NK-92 (cell line): ENCODE measurements around the gene RABEPK.
"Not testable (repeated sequence)": the region's sequence is repeated elsewhere in the genome, so short reads cannot be mapped to it uniquely, and the experiment has no call there.

Experiments
- DNase-seq: peaks from one replicate; lab custom pipeline; 2025; ENCODE audit not compliant: unreplicated experiment; lab: John Stamatoyannopoulos, UW

Gene RABEPK, protein sequence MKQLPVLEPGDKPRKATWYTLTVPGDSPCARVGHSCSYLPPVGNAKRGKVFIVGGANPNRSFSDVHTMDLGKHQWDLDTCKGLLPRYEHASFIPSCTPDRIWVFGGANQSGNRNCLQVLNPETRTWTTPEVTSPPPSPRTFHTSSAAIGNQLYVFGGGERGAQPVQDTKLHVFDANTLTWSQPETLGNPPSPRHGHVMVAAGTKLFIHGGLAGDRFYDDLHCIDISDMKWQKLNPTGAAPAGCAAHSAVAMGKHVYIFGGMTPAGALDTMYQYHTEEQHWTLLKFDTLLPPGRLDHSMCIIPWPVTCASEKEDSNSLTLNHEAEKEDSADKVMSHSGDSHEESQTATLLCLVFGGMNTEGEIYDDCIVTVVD

GRCh38 chr9:125200216-125201047 lies at the start of gene RABEPK:
RABEPK (plus strand) TSS chr9:125200542; CDS start chr9:125203014, 2,472 bp downstream.
- DNase-seq: no peak

- no peak for DNase-seq
Measured at GRCh38 chr9:125151730-125152129, 48.6 kb upstream of the RABEPK start.

GRCh38 chr9:125153712-125154367 lies 46.5 kb upstream of the RABEPK start:
- DNase-seq: no peak

DNA sequence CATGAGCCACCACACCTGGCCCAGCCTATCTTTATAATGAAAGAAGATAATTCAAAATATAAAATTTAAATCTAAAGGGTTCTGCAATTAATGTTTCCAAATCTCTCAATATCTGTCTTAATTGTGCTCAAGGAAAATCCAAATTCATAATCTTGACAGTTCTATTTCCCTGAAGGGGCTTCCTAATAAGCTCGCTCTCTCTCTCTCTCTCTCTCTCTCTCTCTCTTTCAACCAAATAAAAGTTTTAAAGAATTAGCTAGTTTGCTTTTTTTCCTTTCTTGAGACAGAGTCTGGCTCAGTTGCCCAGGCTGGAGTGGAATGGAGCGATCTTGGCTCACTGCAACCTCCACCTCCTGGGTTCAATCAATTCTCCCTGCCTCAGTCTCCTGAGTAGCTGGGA lies 43.8 kb upstream of the RABEPK start:
- no peak for DNase-seq

- DNase-seq: no peak
Measured at GRCh38 chr9:125160750-125161149, 39.6 kb upstream of the RABEPK start.

- DNase-seq: no peak
Measured at GRCh38 chr9:125161284-125161918, 38.9 kb upstream of the RABEPK start.

DNA sequence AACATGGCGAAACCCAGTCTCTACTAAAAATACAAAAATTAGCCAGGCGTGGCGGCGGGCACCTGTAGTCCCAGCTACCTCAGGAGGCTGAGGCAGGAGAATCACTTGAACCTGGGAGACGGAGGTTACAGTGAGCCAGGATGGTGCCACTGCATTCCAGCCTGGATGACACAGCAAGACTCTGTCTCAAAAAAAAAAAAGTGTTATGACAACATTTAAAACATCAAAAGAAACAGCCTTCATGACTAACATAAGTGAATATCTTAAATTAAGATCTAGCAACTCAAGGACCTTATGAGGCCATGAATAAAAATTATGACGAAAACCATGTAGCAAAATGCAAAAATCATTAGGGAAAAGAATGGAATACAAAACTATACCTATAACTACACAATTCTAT lies 37.5 kb upstream of the RABEPK start:
- DNase-seq: not testable (repeated sequence)

GRCh38 chr9:125166762-125167161 lies 33.6 kb upstream of the RABEPK start:
- no peak for DNase-seq

DNA sequence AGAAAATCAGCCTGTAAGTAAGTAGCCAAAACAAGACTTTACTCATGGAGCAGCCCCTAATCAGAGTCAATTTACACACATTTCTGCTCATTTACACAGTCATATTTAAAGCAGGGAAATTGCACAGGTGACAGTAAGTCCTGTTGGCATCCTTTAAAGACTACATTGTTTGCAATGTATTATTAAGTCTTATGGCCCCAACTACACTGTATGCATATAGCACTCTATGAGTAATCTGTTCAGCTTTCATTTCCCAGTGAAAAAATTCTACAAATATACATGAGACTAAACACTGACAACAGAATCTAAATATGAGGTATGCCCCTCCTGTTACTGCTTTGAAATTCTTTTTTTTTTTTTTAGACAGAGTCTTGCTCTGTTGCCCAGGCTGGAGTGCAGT lies 30.4 kb upstream of the RABEPK start:
- DNase-seq: no peak

GRCh38 chr9:125172031-125172755 lies 28.1 kb upstream of the RABEPK start:
- DNase-seq: no peak

DNA sequence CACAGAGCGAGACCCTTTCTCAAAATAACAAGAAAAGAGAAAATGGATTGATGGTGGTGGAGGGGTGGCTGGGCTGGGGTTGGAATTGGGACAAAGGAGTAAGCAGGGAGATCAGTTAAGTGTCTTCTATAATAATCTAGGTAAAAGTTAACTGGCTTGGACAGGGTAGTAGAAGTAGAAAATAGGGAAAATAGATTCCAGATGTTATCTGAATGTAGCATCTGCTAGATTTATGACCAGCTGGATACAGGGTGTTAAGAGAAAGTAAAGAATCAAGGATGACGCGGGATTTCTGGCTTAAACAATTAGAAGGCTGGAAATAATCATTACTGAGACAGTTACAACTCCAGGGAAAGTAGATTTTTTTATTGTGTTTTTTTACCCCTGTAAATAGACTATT lies 23.7 kb upstream of the RABEPK start:
- DNase-seq: no peak

DNA sequence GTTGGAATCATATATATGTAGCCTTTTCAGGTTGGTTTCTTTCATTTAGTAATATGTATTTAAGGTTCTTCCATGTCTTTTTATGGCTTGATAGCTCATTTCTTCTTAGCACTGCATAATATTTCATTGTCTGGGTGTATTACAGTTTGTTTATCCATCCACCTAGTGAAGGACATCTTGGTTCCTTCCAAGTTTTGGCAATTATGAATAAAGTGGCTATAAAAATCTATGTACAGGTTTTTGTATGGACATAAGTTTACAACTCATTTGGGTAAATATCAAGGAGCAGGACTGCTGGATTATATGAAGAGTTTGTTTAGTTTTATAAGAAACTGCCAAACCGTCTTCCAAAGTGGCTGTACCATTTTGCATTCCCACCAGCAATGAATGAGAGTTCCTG lies 22.5 kb upstream of the RABEPK start:
- DNase-seq: no peak

- DNase-seq: not testable (repeated sequence)
Measured at GRCh38 chr9:125179776-125180175, 20.6 kb upstream of the RABEPK start.

DNA sequence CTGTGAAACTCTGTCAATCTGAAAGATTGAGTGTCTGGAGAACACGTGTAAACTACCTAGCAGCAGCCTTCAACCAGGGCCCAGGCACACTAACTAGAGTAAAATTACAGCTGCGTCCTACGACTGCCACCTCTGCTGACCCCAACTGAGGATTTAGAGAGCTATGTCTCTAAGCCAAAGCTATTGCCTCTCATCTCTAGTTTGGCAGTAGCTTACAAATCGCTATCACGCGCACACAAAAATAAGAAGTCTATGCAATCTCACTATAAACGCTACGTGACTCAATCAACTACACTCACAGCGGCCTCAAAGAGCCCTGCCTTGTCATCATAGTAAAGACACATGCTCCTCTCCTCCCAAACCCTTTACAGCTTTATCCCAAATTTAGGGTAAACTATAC lies 19.5 kb upstream of the RABEPK start:
- DNase-seq: no peak

- DNase-seq: not testable (repeated sequence)
Measured at GRCh38 chr9:125181756-125182155, 18.6 kb upstream of the RABEPK start.

- DNase-seq: no peak
Measured at GRCh38 chr9:125183054-125183453, 17.3 kb upstream of the RABEPK start.

DNA sequence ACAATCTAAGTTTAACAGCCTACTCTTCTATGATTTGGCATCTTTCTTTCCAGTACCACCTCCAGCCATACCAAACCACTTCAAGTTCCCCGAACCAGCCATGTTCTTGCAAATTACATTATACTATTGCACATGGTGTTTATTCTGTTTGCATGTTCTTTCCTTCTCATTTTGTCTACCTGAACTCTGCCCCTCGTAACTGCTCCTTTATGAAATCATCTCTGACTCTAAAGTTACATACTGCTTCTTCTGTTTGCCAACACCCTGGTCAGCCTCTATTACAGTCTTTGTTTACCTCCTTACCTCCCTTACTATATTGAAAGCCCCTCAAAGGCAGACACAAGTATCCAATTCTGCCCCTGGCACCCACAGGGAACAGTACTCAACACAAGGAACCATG lies 16.8 kb upstream of the RABEPK start:
- DNase-seq: no peak

DNA sequence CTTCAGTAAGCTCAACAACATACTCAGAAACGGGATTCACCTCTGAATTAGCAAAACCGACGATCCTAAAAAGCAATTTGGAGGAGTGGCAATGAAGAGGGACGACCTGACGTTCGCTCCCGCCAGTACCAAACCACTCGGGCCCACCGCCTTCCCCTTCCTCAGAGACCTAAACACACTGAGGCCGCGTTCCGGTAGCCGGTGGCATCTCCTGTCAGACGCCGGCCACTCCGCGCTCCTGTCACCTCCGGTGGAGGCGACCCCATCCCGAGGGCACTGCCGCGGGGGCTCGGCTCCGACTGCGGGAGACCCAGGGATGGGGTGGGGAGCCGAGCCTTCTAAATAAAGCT lies 11.4 kb upstream of the RABEPK start:
- no peak for DNase-seq

DNA sequence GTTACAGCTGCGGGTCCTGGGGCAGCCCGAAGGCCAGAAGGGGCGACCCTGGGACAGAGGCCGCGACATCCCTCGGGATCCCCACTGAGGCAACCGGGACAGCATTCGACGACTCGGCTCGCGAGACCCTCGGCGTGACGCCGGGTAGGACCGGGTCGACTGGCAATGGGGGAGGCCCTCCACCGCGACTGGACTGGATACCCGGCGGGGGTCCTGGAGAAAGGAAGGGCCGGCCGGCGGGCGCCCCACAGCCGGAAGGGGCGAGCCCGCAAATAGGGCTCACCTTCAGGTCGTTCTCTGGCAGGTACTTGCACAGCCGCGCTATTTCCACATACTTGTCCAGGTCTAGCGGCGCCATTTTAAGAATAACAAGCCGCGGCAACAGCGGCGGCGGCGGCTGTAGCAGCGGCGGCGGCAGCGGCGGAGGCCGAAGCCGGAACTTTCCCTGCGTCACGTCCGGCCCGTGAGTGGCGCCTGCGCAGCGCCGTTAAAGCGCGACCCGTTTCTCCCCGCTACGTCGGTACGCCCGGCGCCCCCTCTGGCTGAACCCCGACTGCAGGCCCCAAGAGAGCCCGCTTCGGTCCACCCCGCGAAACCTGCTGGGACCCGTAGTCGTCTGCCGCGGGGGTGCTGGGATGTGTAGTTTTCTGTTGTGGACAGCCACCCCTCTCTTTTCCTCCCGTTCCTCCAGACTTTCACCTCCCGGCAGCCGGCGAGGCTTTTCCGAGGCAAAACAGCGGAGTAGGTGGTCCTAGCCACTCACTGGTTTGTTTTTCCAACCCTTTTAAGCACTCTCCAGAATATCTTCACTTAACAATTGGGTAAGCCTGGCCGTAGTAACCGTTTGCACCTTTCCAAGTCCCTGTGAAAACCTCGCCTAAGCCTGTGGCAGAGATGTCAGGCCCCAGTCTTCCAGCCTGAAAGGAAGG lies 10.7 kb upstream of the RABEPK start, which contains the start of gene PPP6C:
PPP6C (minus strand) TSS at position 443 of the 929 bp plus-strand sequence; CDS start at position 358, 85 bp downstream.
- DNase-seq: peak; percentile 72
